K562 (cell line): Measurements from ENCODE around the gene PHKG1. TPM values are rescaled to one million over a fixed set of nuclear protein-coding genes. Genes with fewer than 3 reads are reported as not detected.

Source experiments
- CXXC5 ChIP-seq: fragments of 250-450 bp; sonication (Bioruptor Pico); IDR thresholded peaks from 2 replicates; pipeline ENCODE4 v1.8.0; 2022; ENCODE audit warnings: inconsistent platforms, mild to moderate bottlenecking, moderate library complexity
- EGR1 ChIP-seq: fragments of 450-650 bp; conservative IDR thresholded peaks from 2 replicates; pipeline ENCODE4 v1.6.1; 2017; ENCODE audit warnings: mild to moderate bottlenecking
- GMEB1 ChIP-seq: fragments of 250-450 bp; sonication (Bioruptor Pico); IDR thresholded peaks from 2 replicates; pipeline ENCODE4 v1.4.0; 2020; ENCODE audit warnings: mild to moderate bottlenecking
- JUND ChIP-seq, 2 experiments: IDR thresholded peaks; 2 replicates in 1 of 2; 3 replicates in 1 of 2; pipeline ENCODE4 v1.6.1; 2011; ENCODE audit warnings: borderline replicate concordance in 2 of 2, low read depth in 2 of 2, low read length in 2 of 2, improper control_type of control experiment in 1 of 2, missing biosample characterization in 1 of 2, missing genetic modification characterization in 1 of 2, missing genetic modification reagents in 1 of 2
- MAFK ChIP-seq: IDR thresholded peaks from 2 replicates; pipeline ENCODE4 v1.6.1; 2011; ENCODE audit warnings: low read length, improper control_type of control experiment
- NR2C2 ChIP-seq, 2 experiments: fragments of 200-800 bp in 1 of 2; sonication (Bioruptor generic) in 1 of 2; sonication (generic) in 1 of 2; formaldehyde crosslinking in 1 of 2; IDR thresholded peaks; 2 replicates each; pipeline versions ENCODE4 v1.6.1 to v1.8.0; 2016 to 2022; ENCODE audit warnings: mild to moderate bottlenecking in 1 of 2, missing compliant biosample characterization in 1 of 2, missing genetic modification characterization in 1 of 2, missing genetic modification reagents in 1 of 2
- PKNOX1 ChIP-seq: fragments of 450-650 bp; IDR thresholded peaks from 2 replicates; pipeline ENCODE4 v1.6.1; 2016
- POLR3G ChIP-seq: IDR thresholded peaks from 2 replicates; pipeline ENCODE4 v1.6.1; 2011; ENCODE audit not compliant: insufficient read length, insufficient replicate concordance; ENCODE audit errors: extremely low read depth
- PRPF4 ChIP-seq: fragments of 200-400 bp; formaldehyde crosslinking; IDR thresholded peaks from one replicate; pipeline ENCODE4 v1.6.1; 2017; ENCODE audit warnings: low read length, low read depth, mild to moderate bottlenecking; ENCODE audit not compliant: insufficient read depth, poor library complexity, severe bottlenecking
- TCF3 ChIP-seq: sonication (generic); formaldehyde crosslinking; IDR thresholded peaks from 2 replicates; pipeline ENCODE4 v1.4.0; 2020; ENCODE audit warnings: mild to moderate bottlenecking, missing genetic modification reagents
- ZNF41 ChIP-seq: fragments of 250-450 bp; sonication (Bioruptor Pico); conservative IDR thresholded peaks from 2 replicates; pipeline ENCODE4 v1.4.0; 2020; ENCODE audit warnings: mild to moderate bottlenecking
- ZNF511 ChIP-seq: sonication (generic); formaldehyde crosslinking; IDR thresholded peaks from 2 replicates; pipeline ENCODE4 v1.8.0; 2022; ENCODE audit warnings: mild to moderate bottlenecking, missing genetic modification reagents
- ZNF592 ChIP-seq: fragments of 450-650 bp; IDR thresholded peaks from 2 replicates; pipeline ENCODE4 v1.6.1; 2017; ENCODE audit warnings: antibody characterized with exemption, mild to moderate bottlenecking
- polyA plus RNA-seq, 8 experiments: library from polyadenylated mRNA; depleted of rRNA in 4 of 8; stranded (reverse) in 5 of 8; unstranded in 3 of 8; fragments of >200 nt; fragmentation: Nextera tagmentation in 2 of 8; fragmentation: Illumina TruSeq in 1 of 8; extraction: Ambion mirVana in 2 of 8; extraction: Trizol in 1 of 8; gene quantifications; 2 replicates each; pipeline versions ENCODE4 v1.2.1 to v1.2.3, GENCODE V29; 2011 to 2014; ENCODE audit warnings: inconsistent platforms in 1 of 8, missing spikeins in 1 of 8
- total RNA-seq, 7 experiments: library from RNA; depleted of rRNA in 6 of 7; stranded (reverse); fragments of >200 nt in 6 of 7; fragmentation: Illumina TruSeq in 2 of 7; extraction: Trizol in 2 of 7; gene quantifications; 2 replicates each; pipeline versions ENCODE4 v1.2.1 to v1.2.3, GENCODE V29; 2011 to 2021; ENCODE audit warnings: low replicate concordance in 1 of 7

PHKG1 gene
- total and polyA plus RNA-seq, 9 of the 15 experiments (the other 6 are each of a cell fraction or from before 2014, with no cell fraction given): 0.10 to 0.83 (median 0.46) TPM

- TF ChIP-seq ZNF592: peak; percentile 15; the same call in 1 of the 2 replicates
- TF ChIP-seq ZNF511 (CRISPR knock-in tag): peak; percentile 77; the same call in 1 of the 2 replicates
- TF ChIP-seq PKNOX1: peak; percentile 99
- TF ChIP-seq PRPF4: no peak
- peak; percentile 36 for TF ChIP-seq TCF3 (CRISPR knock-in tag)
- TF ChIP-seq EGR1: peak; percentile 91
- TF ChIP-seq CXXC5: peak; percentile 95
- no peak for TF ChIP-seq ZNF41 (CRISPR knock-in tag)
- peak; percentile 50; the same call in 1 of the 2 replicates for TF ChIP-seq GMEB1
- TF ChIP-seq JUND (IDR thresholded peaks at IDR 0.05; ENCODE audit: borderline replicate concordance, low read depth, low read length): peak; percentile 55; the same call in 1 of the 2 replicates
- 0 out of 3 replicates have a peak, but pooled peaks have one; percentile 4 for TF ChIP-seq JUND (tag; IDR thresholded peaks at IDR 0.05; ENCODE audit: borderline replicate concordance, low read depth, low read length)
- TF ChIP-seq MAFK: 0 out of 2 replicates have a peak, but pooled peaks have one; percentile 7
- no peak for TF ChIP-seq POLR3G
- TF ChIP-seq NR2C2 (CRISPR knock-in tag; IDR thresholded peaks at IDR 0.05): peak; percentile 15; the same call in 1 of the 2 replicates
- peak; percentile 95 for TF ChIP-seq NR2C2 (tag; IDR thresholded peaks at IDR 0.05)
Measured at GRCh38 chr7:56106108-56107073, 13.6 kb upstream of the PHKG1 start, which contains the start of gene CHCHD2 (continued).
